Activated CD4-positive, alpha-beta T cell treated with anti-CD3 and anti-CD28 coated beads, Interleukin-2, amount 50 U/mL, for 48 hours (primary cell): ENCODE results near the gene OR52E6.
A peak's percentile ranks its signal among the peaks of the same experiment; 100 is the strongest.

ENCODE experiments used
- DNase-seq, 2 experiments: peaks; one replicate each; pipeline ENCODE4 v3.0.0-alpha.2; 2020

Gene OR52E6

DNA sequence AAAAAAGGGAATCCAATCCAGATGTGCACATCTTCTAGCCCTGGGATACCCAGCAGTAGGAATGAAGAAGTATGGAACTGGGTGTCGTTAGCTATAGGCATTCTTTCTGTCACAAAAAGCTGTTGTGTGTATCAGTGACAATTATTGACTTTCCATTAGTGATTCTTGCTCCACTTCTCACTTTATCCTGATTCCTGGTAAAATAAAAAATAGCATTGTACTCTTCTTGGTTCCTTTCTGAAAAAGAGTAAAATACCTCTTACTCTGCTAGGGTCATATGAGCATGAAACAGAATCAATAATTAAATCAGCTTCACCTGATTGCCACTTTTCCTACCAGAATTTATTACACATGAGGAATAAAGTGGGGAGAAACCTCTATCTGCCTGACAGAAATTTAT is at the start of gene OR52E6:
Gene OR52E6 (minus strand): TSS at position 101 of the 400 bp plus-strand sequence. CDS start 0 bp downstream, at position 101.
- no peak for DNase-seq

DNA sequence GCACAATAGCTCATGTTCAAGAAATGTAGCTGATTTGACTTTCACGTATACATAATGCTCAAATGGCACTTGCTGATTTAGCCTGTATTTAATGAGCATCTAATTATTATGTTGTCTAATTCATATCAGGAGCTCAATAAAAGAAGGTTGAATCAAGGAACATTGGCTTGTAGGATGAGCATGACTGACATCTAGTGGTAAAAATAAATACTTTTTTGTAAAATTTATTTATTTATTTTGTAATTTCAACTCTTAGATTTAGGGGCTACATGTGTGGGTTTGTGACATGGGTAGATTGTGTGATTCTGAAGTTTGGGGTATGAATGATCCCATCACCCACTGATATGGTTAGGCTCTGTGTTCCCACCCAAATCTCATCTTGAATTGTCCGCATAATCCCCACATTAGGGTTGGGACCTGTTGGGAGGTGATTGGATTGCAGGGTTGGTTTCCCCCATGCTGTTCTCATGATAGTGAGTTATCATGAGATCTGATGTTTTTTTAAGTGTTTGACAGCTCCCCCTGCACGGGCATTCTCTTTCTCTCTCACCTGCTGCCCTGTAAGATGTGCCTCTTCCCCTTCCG is 49.6 kb upstream of the OR52E6 start:
- no peak for DNase-seq

DNA sequence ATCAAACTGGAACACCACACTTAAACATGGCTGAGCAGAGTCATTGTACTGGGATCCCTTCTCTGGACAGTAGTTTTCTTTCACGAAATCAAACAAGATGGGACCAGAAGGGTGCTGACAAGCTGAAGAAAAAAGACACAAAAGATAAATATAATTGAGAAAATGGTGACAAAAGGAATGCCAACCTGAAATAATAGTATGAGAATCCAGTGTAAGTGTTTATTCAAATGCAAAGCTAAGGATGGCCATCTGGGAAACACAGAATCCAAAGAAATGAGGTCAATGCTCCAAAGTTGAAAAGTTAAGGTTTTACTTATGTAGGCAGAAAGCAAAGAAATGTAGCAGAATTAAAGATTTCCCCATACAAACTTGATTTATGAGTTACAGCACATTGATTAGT is 46.0 kb upstream of the OR52E6 start:
- DNase-seq, result no peak

DNA sequence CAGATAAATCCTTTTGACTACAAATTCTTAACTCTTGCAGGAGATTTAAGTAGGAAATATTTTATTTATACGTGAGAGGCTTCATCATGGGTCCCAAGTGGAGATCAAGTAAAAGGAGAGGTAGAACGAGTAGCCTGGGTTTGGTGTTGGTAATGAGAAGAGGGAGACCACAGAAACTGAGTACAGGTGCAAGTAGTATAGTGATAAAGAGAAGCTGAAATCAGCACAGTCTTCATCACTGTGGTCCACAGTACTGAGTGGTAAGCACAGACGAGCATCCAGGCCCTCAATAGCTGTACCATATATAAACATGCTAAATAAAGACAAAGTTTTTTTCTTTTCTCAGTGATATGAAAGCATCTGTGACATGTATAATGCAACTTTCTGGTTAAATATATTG is 45.5 kb upstream of the OR52E6 start:
- no peak for DNase-seq

DNA sequence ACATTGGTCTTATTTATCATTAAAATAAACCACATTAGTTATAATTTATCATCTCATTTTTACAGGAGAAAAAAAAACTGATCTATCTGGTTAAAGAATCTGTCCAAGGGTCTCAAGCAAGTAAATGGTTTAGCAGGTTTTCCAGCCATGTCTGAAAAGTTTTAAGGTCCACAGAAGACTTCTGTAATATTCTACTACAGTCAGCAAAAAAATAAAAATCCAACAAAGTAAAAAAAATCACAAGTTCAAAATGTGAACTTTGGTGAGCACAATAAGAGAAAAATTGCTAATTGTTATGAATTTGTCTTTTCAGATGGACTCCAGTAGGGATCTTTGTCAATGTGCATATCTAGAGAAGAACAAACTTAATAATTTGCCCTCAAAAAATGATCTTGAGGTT is 40.1 kb upstream of the OR52E6 start:
- no peak for DNase-seq

DNA sequence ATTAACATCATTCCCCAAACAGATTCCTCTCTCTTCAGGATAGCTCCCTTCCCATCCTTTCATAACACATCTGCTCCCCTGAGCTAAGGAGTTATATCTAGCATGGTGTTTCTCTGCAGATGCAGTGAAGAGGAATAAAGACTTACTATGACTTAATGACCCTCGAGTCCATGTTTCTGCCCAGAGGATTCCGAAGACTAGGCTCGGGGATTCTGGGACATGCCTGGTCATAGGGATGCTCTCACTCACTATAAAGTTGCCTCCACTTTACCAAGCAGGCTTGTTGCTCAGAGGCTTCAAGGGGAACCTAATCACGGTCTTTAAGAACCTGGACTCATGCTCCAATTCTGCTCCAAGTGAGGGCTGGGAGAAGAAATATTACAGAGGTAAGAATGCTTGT is 38.6 kb upstream of the OR52E6 start, which contains the start of gene OR52E4:
Gene OR52E4 (plus strand): TSS at position 301 of the 400 bp plus-strand sequence. CDS start 3,664 bp downstream, outside the sequence.
- no peak for DNase-seq

DNA sequence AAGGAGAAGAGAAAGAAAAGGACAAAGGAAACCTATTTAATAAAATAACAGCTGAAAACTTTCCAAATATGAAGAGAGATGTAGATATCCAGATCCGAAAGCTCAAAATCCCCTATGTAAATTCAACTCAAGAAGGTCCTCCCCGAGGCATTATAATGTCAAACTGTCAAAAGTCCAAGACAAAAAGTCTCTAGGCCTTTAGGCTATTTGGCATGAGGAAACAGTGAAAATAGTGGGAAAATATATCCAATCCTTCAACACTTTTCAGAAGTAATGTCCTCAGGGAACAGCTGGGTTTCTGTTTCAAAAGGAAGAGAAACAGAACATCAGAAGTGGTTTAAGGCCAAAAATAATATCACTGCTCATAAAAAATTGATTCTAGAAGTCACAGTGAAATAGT is 36.9 kb upstream of the OR52E6 start:
- DNase-seq, result no peak

DNA sequence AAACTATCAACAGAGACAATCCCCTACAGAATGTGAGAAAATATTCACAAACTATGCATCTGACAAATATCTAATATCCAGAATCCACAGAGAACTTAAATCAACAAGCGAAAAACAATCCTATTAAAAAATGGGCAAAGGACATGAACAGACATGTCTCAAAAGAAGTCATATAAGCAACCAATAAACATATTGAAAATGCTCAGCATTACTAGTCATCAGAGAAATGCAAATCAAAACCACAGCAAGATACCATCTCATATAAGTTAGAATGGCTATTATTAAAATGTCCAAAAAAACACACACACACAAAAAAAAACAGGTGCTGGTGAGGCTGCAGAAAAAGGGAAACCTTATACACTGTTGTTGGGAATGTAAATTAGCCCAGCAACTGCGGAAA is 24.1 kb upstream of the OR52E6 start:
- DNase-seq, result no peak

DNA sequence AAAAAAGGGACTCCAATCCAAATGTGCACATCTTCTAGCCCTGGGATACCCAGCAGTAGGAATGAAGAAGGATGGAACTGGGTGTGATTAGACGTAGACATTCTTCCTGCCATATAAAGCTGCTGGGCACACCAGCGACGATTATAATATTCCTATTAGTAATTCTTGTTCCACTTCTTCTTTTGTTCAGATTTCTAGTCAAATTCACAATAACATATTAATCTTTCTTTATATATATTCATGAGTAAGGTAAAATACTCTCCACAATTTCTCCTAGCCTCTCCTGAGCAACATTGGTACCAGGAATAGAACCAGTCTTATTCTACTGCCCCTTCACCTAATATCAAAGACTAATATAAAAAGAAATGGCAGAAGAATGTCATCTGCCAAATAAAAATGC is 15.9 kb upstream of the OR52E6 start, which contains the start of gene OR52E8:
Gene OR52E8 (minus strand): TSS at position 101 of the 400 bp plus-strand sequence. CDS start 0 bp downstream, at position 101.
- no peak for DNase-seq

DNA sequence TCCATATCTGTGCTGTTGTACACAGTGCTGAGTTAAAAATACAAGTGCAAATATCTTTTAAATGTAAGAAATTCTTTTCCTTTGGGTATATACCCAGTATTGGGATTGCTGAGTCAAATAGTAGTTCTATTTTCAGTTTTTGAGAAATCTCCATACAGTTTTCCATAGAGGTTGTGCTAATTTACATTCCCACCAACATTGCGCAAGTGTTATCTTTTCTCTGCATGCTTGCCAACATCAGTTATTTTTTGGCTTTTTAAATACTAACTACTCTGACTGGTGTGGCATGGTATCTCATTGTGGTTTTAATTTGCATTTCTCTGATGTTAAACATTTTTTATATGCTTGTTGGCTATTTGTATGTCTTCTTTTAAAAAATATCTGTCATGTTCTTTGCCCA is 9.3 kb upstream of the OR52E6 start:
- no peak for DNase-seq

DNA sequence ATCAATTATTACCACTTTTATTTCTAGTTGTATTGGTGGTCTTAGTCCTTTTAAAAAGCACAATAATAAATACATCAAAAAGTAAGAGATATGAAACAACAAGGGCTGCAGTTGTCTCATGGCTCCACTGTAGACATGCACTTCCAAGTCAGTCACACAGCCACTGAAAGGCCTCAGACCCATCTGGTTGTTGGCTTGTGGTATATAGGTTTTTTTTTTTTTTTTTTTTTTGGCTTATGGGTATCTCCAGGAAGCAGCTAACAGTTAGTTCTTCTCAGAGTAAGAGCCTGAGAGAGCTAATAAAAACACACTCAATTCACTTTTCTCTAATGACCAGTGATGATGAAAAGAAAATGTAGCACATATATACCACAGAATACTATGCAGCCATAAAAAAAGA is 6.0 kb upstream of the OR52E6 start:
- DNase-seq, result no peak

DNA sequence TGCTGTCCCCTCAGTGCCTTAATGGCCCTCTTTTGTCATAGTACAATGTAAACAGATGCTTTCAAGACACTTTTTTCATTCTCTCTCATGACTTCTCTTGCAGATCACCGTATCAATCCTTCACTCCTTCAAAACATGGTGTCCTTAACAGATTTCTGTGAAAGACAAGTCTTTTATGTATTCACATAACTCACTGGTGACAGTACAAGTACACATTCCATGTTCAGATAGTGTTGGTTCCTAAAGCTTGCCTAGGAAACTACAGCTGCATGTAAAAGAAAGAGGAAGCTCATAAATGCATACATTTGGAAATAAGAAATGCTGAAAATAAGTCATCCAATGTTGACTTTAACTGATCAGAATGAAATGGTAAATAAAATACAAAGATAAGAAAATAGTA is 5.0 kb upstream of the OR52E6 start:
- DNase-seq, result no peak

DNA sequence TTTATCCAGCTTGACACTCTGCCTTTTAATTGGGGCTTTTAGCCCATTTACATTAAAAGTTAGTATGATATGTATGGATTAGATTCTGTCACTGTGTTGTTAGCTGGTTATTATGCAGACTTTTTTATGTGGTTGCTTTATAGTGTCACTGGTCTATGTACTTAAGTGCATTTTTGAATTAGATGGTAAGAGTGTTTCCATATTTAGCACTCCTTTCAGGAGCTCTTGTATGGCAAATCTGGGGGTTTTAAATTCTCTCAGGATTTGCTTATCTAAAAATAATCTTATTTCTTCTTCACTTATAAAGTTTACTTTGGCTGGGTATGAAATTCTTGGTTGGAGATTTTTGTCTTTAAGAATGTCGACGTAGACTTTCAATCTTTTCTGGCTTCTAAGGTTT is 4.0 kb downstream of the OR52E6 start:
- DNase-seq, result no peak

DNA sequence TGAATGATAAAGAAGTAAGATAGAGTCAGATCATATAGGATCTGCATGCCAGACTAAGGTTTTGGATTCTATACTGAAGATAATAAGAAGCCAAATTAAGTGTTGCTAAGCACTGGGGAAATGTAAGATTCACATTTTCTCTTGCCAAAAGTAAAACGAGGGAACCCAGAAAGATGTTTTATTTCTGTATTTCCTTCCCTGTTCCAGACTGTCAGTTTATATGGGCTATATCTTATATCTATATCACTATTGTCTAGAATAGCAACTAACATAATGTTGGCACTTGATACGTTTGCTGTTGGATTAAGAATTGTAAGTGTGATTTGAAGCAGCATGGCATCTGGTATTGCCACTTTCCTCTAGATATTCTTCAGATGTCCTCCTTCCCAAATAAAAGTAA is 8.3 kb downstream of the OR52E6 start:
- DNase-seq, result no peak

DNA sequence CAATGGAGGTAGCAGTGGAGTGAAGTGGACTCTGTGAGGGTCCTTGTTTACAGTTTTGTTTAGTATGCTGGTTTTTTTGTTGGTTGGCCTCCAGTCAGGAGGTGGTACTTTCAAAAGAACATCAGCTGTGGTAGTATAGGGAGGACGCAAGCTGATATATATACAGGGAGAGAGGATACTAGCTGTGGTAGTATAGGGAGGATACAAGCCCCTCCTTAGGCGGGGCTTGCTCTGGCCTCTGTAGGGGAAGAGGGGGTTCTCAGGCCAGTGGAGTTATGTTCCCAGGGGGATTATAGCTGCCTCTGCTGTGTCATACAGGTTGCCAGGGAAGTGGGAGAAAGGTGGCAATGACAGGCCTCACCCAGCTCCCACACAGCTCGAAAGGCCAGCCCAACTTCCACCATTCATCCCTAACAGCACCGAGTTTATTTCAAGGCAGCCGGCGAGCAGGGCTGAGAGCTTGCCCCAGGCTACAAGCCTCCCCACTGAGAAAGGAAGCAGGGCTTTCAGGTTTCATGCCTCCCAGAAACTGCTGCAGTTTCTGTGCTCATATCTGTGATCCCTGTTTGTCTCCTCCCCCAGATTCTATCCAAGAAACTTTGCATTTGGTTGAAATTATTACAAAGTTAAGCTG is 10.4 kb downstream of the OR52E6 start:
- no peak for DNase-seq

DNA sequence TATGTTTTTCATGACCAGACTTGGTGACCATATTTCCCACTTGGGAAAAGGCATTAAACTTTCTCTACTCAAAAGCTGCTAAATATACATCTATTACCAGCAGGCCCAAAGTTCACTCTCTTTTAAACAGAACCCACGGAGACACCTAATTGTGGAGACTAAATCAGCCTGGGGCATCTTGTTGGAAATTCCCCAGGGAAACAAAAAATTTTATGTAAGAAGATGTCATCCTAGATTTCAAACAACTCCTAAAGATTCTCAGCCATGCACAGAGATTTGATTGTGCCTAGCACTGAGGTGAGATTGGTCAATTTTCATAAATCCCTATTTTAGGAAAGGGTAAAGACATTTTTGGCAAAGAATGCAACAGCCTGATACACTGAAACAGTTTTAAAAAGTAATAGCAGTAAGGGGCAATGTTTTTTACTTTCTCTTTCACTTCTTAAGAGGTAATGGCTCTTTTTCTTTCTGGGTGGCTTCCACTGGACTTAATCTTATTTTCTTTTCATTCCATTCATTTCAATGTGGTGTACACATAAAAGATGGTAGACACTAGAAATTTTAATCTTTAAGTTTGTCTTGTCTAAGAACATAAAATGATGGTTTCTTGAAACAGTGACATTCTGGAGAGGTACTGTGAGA is 23.3 kb downstream of the OR52E6 start:
- no peak for DNase-seq

DNA sequence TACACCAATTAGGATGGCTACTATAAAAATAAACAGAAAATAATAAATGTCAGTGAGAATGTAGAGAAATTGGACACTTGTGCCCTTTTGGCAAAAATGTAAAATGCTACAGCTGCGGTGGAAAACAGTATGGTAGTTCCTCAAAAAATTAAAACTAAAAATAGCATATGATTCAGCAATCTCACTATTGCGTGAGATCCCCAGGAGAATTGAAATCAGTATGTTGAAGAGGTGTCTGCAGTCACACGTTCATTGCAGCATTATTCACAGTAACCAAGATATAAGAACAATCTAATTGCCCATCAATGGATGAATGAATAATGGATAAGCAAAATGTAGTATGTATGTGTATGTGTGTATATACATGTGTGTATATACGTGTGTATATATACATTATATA is 26.2 kb downstream of the OR52E6 start:
- DNase-seq, result no peak

DNA sequence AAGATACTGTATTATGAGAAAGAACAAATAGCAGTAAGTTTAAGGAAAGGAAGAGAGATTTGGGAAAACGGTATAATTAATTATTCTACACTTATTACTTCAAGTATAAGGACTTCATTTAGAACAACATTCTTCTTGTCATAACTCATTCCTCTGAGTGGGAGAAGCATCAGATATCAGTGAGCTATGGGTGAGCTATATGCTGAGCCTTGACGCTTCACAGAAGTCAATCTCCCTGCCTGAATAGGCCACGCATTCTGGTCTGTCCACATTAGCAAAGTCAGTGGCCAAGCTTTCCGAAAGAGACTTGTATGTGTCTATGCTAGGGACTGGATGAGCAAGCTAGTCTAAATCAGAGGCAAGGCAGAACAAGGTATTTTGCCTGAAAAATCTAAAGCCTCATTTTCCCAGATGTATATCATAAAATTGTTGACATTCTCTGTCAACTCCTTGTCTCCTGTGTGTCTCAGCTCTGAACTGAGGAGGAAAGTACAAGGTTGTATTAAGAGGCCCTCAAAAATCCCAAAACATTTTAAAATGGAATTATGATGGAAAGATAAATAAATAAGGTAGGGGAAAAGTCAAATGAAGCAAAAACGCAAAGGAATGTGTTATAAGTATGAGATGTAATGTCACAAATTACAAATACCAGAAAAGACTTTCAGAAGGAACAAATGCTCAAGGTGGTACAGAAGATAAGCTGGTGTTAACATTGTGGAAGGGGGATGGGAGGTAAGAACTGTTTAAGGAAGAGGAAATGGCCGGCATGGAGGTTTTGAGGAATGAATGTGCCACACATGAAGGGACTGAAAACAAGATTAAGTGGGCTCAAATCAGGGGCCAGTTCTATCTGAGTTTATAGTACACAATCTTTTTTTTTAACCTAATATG is 31.5 kb downstream of the OR52E6 start:
- DNase-seq, result no peak

DNA sequence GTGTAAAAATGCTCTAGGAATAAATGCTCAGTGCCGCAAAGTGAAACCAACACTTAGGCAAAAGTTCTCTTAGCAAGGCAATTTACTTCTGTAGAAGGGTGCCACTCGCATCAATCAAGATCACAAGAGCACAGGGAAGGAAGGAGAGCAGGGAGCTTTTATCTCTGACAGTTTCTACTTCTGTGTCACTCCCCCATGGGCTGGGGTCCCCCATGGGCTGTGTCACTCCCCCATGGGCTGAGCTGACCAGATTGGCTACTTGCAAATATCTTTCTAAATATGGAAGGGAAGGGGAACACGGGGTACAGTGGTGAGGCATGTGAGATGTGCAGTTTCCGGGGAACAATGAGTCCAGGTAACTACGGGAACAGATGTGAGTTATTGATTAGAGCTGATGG is 32.6 kb downstream of the OR52E6 start:
- DNase-seq, result peak; percentile 3 to 7

DNA sequence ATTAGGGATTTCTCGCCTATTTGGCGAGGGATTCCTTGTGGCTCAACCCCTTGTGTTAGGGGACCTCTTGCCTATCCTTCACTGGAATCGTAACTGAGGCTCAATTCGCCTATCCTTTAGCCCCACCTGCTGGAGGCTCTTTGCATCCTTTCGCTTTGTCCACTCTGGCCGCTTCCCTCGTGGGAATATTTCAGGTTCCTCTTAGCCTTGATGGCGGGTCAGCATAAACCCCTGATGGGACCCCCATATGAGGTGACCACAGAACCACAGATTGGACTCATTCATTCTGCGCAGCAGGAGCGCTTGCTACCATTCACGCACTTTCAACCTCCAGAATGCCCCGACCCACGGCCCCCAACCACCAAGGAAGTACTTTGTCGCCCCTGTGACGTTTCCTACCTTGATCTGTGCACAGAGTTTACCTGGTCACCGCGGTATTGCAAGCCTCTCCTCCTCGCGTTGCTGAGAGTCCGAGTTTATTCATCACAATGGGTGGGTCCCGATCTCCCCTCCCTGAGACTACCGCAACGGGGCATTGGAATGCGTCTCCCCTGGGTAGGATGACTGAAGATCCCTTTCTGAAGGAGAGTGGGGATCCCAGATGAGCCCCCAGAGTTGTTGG is 33.1 kb downstream of the OR52E6 start, which contains the start of gene OR52N2:
Gene OR52N2 (plus strand): TSS at position 425 of the 622 bp plus-strand sequence. CDS start 11,412 bp downstream, outside the sequence.
- peak; percentile 70 to 79 for DNase-seq

DNA sequence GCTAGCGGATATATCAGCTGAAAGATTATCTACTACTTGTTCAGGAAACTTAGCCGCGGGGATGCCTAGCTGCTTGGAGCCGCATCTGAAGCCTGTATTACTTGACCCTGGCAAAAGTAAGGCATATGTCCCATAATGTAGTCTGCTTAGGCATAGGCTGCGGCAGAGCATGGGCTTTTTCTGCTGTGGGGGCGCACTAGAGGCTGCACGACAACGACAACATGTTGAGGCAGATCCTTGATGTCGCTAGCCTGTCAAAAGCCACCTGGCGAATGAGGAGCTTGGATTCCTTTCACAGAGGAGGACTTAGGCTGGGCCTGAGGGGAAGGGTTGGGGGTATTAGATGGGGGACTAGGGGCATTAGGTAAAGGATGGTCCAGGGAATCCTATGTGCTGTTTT is 34.1 kb downstream of the OR52E6 start:
- DNase-seq, result no peak

DNA sequence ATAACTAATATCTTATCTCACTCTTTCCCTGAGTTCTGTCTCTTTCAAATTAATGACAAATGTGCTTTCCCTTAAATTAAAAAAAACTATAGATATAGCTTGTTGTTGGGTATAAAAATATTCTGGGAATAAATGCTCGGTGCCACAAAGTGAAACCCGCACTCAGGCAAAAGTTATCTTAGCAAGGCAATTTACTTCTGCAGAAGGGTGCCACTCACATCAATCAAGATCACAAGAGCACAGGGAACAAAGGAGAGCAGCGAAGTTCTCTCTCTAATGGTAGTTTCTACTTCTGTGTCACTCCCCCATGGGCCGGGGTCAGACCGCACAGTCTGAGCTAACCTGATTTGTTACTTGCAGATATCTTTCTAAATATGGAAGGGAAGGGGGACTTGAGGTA is 37.7 kb downstream of the OR52E6 start:
- DNase-seq, result no peak

DNA sequence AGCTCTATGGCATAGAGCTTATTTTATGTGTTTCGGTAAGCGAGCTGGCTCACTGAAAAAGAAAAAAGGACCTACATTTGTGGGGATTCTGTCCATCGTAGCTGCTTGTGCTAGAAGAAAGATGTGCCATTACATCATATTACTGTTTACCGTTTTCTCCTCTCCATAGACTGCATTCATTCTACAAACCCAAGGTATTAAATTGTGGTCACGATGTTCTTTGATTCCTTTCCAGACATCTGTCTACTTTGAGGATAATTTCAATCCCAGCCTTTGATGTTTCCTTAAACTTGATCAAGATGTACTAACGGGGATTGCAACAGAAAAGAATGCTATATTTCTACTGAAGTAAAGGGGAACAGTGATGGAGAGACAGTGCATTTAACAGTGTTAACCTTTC is 45.2 kb downstream of the OR52E6 start:
- no peak for DNase-seq
